HCT116 (cell line): Measurements from ENCODE around the gene ASPN.

Experiments used
- EZH2 ChIP-seq: fragments of 200-600 bp; sonication (generic); IDR thresholded peaks from 2 replicates; pipeline ENCODE4 v1.6.1; 2017; ENCODE audit warnings: antibody characterized with exemption, mixed run types
- POLR2A ChIP-seq: IDR thresholded peaks from 2 replicates; pipeline ENCODE4 v1.7.0; 2011; ENCODE audit warnings: borderline replicate concordance; ENCODE audit not compliant: insufficient read depth, insufficient read length; ENCODE audit errors: extremely low read depth
- RAD21 ChIP-seq: IDR thresholded peaks from 2 replicates; pipeline ENCODE4 v1.6.1; 2012; ENCODE audit warnings: low read depth, mild to moderate bottlenecking
- SP1 ChIP-seq: IDR thresholded peaks from 2 replicates; pipeline ENCODE4 v1.6.1; 2012; ENCODE audit warnings: low read depth
- SRF ChIP-seq: IDR thresholded peaks from 2 replicates; pipeline ENCODE4 v1.6.1; 2012; ENCODE audit warnings: low read depth
- TF ChIP-seq, protein P1 (sequence below), 3 experiments: fragments of 200-600 bp in 1 of 3; sonication (generic) in 1 of 3; IDR thresholded peaks in 2 of 3; conservative IDR thresholded peaks in 1 of 3; 2 replicates each; pipeline ENCODE4 v1.5.1; 2012 to 2017; ENCODE audit warnings: low read depth in 2 of 3, low read length in 2 of 3, antibody characterized with exemption in 1 of 3, borderline replicate concordance in 1 of 3, control low read depth in 1 of 3, mild to moderate bottlenecking in 1 of 3, mixed read lengths in 1 of 3, mixed run types in 1 of 3, moderate library complexity in 1 of 3; ENCODE audit not compliant: insufficient read depth in 1 of 3
- TF ChIP-seq, protein P2 (sequence below): IDR thresholded peaks from 2 replicates; pipeline ENCODE4 v1.6.1; 2012

DNA sequence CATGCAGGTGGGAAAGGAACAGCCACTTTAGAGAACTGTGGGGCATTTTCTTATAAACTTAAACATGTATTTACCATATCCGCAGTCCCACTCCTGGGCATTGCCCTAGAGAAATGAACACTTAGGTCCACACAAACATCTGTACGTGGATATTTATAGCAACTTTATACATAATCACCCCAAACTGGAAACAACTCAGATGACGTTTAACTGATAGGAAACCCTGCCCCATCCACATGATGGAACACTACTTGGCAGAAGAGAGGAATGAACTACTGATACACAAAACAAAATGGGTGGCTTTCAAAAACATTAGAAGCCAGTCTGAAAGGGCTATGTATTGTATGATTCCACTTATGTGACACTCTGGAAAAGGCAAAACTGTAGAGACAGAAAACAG is 31.0 kb upstream of the ASPN start:
- TF ChIP-seq RAD21 (no peak), SRF (no peak), POLR2A (no peak), EZH2 (no peak), SP1 (no peak)
- TF ChIP-seq, protein P1, sequence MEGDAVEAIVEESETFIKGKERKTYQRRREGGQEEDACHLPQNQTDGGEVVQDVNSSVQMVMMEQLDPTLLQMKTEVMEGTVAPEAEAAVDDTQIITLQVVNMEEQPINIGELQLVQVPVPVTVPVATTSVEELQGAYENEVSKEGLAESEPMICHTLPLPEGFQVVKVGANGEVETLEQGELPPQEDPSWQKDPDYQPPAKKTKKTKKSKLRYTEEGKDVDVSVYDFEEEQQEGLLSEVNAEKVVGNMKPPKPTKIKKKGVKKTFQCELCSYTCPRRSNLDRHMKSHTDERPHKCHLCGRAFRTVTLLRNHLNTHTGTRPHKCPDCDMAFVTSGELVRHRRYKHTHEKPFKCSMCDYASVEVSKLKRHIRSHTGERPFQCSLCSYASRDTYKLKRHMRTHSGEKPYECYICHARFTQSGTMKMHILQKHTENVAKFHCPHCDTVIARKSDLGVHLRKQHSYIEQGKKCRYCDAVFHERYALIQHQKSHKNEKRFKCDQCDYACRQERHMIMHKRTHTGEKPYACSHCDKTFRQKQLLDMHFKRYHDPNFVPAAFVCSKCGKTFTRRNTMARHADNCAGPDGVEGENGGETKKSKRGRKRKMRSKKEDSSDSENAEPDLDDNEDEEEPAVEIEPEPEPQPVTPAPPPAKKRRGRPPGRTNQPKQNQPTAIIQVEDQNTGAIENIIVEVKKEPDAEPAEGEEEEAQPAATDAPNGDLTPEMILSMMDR (IDR thresholded peaks at IDR 0.05 in 2 of 3, conservative IDR thresholded peaks at IDR 0.05 in 1 of 3; ENCODE audit: borderline replicate concordance in 1 of 3, insufficient read depth in 1 of 3, low read depth in 2 of 3, low read length in 2 of 3), result no peak
- TF ChIP-seq, protein P2, sequence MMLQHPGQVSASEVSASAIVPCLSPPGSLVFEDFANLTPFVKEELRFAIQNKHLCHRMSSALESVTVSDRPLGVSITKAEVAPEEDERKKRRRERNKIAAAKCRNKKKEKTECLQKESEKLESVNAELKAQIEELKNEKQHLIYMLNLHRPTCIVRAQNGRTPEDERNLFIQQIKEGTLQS, result no peak
